ENCODE data around the gene LYPD6. TPM values are rescaled to one million over a fixed set of nuclear protein-coding genes. Genes with fewer than 3 reads are reported as not detected.

Gene LYPD6
- total and polyA plus RNA-seq, 2 donors (not counting 3 experiments of a cell fraction or from before 2014, with no cell fraction given), result 3.0 to 4.0 TPM

GRCh38 chr2:149291881-149292280, 38.5 kb upstream of the LYPD6 start:
- BruUV-seq (replicated peaks), result no TSS peak
- CTCF ChIA-PET, result interaction anchor here (1.2 kb wide), 1 partner anchor 269 kb away, joined by 5 read pairs; no protein-coding TSS in a partner anchor
- intact Hi-C loops (cut with micrococcal nuclease), result no loop called here
- H3K9ac ChIP-seq (replicated peaks; ENCODE audit: extremely low read depth, insufficient read depth, low read length), result no peak overlapping the region
- no peak overlapping the region for H3K4me3 ChIP-seq (replicated peaks in 1 of 3; ENCODE audit: insufficient read depth in 1 of 3, low read depth in 1 of 3, low read length in 3 of 3)
- TF ChIP-seq JUN (IDR thresholded peaks at IDR 0.05; ENCODE audit: borderline replicate concordance, insufficient read depth, insufficient read length, low read depth) (no peak), MYC (IDR thresholded peaks at IDR 0.05; ENCODE audit: low read depth, low read length) (no peak), MAX (IDR thresholded peaks at IDR 0.05; ENCODE audit: insufficient read depth, insufficient read length) (no peak), CTCF (IDR thresholded peaks at IDR 0.05; ENCODE audit: extremely low read depth in 1 of 2, insufficient read depth in 1 of 2, low read depth in 1 of 2, low read length in 2 of 2) (no peak), EZH2 (IDR thresholded peaks at IDR 0.05; ENCODE audit: borderline replicate concordance, low read depth, low read length, severe bottlenecking) (no peak), POLR2A (IDR thresholded peaks at IDR 0.05; ENCODE audit: low read depth, low read length) (no peak), POLR2AphosphoS5 (IDR thresholded peaks at IDR 0.05; ENCODE audit: insufficient read depth, low read depth, low read length) (no peak), GATA2 (IDR thresholded peaks at IDR 0.05; ENCODE audit: insufficient read depth, insufficient read length, low read depth, low read length) (no peak), FOS (IDR thresholded peaks at IDR 0.05; ENCODE audit: borderline replicate concordance, insufficient read depth, low read length) (no peak)
- no peak for DNase-seq (ENCODE audit: low read depth, low spot score)
- H3K27ac ChIP-seq (ENCODE audit: insufficient read depth, low read depth, low read length), result no peak overlapping the region
- no peaks in the 10 kb centered on the region for H4K20me1 ChIP-seq (replicated peaks; ENCODE audit: control insufficient read depth, extremely low read depth, insufficient read depth, low read length)
- FAIRE-seq, result no peak
- H3K4me1 ChIP-seq (ENCODE audit: control insufficient read depth, extremely low read depth, insufficient read depth, low read length), result no peaks in the 10 kb centered on the region
- H2AFZ ChIP-seq (ENCODE audit: low read depth, low read length), result no peak overlapping the region
- no peak overlapping the region for H3K4me2 ChIP-seq (ENCODE audit: insufficient read depth, low read length)
- no peaks in the 10 kb centered on the region for H3K79me2 ChIP-seq (ENCODE audit: control insufficient read depth, insufficient read depth, low read length)
- H3K36me3 ChIP-seq (ENCODE audit: control insufficient read depth in 2 of 2, extremely low read depth in 1 of 2, insufficient read depth in 2 of 2, low read length in 2 of 2), result no peaks in the 10 kb centered on the region
- peaks cover 2 to 3% of the 10 kb centered on the region in 2 experiments for H3K27me3 ChIP-seq (ENCODE audit: control insufficient read depth in 2 of 2, insufficient read depth in 2 of 2, low read length in 2 of 2)
- dilution Hi-C loops (cut with MboI; ENCODE audit: extremely low pct_ligation_motif_present, low sequenced_read_pairs), result no loop called here
- POLR2A ChIA-PET, result no interaction called here
- H3K9me1 ChIP-seq (replicated peaks; ENCODE audit: control insufficient read depth, extremely low read depth, insufficient read depth, low read length), result no peaks in the 10 kb centered on the region
- no peaks in the 10 kb centered on the region for H3K9me3 ChIP-seq (replicated peaks; ENCODE audit: control insufficient read depth, insufficient read depth, low read length)

Data from endothelial cell of umbilical vein (primary cell).